Skeletal muscle satellite cell (primary cell): ENCODE measurements around the gene RFT1.

Experiments used
- H3K27me3 ChIP-seq: 2 replicates; pipeline ENCODE4 v1.7.0; 2013; ENCODE audit warnings: low read length; ENCODE audit not compliant: control insufficient read depth, insufficient read depth
- H3K36me3 ChIP-seq: 2 replicates; pipeline ENCODE4 v1.7.0; 2013; ENCODE audit warnings: mild to moderate bottlenecking, control low read depth, low read length; ENCODE audit not compliant: insufficient read depth
- H3K4me1 ChIP-seq: 2 replicates; pipeline ENCODE4 v1.7.0; 2013; ENCODE audit warnings: low read length; ENCODE audit not compliant: control insufficient read depth, insufficient read depth
- H3K4me2 ChIP-seq: 2 replicates; pipeline ENCODE4 v1.7.0; 2013; ENCODE audit warnings: mild to moderate bottlenecking, low read length
- H3K4me3 ChIP-seq: 2 replicates; pipeline ENCODE4 v1.7.0; 2013; ENCODE audit warnings: low read length
- H3K9ac ChIP-seq: 2 replicates; pipeline ENCODE4 v1.7.0; 2013; ENCODE audit warnings: mild to moderate bottlenecking, low read depth, low read length, moderate library complexity
- H3K9me3 ChIP-seq: replicated peaks from 2 replicates; pipeline ENCODE4 v1.7.0; 2013; ENCODE audit warnings: mild to moderate bottlenecking, control low read depth, low read length

RFT1 gene

GRCh38 chr3:53079147-53079546 is 51.1 kb downstream of the RFT1 start:
- no peak overlapping the region for H3K4me3 ChIP-seq
- H3K9me3 ChIP-seq, result no peaks in the 10 kb centered on the region
- H3K4me2 ChIP-seq, result no peak overlapping the region
- peaks cover 6% of the 10 kb centered on the region for H3K4me1 ChIP-seq
- H3K9ac ChIP-seq, result no peak overlapping the region
- no peaks in the 10 kb centered on the region for H3K27me3 ChIP-seq
- no peaks in the 10 kb centered on the region for H3K36me3 ChIP-seq

GRCh38 chr3:53078656-53079055 is 51.6 kb downstream of the RFT1 start:
- Histone ChIP-seq H3K27me3 (no peaks in the 10 kb centered on the region), H3K9me3 (no peaks in the 10 kb centered on the region), H3K9ac (no peak overlapping the region), H3K4me1 (peaks cover 2% of the 10 kb centered on the region), H3K4me3 (no peak overlapping the region), H3K36me3 (no peaks in the 10 kb centered on the region), H3K4me2 (no peak overlapping the region)

DNA sequence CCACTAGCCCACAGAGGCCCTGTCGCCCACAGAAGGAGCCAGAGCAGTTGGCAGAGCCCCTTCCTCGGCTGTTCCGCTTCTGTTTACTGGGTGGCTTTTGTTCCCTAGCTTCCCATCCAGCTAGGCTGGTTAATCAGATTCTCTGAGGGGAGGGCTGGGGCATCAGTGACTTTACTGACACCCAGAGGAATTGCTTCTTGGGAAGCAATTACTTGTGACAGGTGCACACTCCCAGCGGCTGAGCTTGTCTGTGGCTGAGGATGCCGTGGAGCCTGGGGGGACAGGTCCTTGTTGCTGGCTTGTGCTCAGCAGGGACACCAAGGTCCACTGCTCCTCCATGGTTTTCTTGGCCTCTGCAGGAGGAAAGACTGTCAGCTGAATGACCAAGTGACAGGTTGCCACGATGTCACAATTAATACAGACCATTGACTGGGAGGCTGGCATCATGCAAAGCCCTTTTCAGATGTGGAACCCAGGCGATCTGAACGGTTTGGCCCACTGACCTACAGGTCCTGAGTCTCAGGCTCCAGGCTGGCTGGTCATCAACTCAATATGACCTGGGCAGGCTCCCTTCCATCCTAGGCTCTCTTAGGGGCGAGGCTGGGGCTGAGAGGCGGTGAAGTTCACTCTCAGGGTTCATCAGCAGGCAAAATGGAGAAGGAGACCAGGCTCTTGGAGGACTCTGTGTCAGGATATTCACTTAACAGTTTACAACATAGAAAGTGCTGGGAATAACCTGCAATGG is 52.6 kb downstream of the RFT1 start:
- H3K27me3 ChIP-seq, result no peaks in the 10 kb centered on the region
- no peak overlapping the region for H3K4me3 ChIP-seq
- no peak overlapping the region for H3K9ac ChIP-seq
- H3K4me2 ChIP-seq, result no peak overlapping the region
- H3K4me1 ChIP-seq, result no peaks in the 10 kb centered on the region
- H3K9me3 ChIP-seq, result no peaks in the 10 kb centered on the region
- no peaks in the 10 kb centered on the region for H3K36me3 ChIP-seq

GRCh38 chr3:53075743-53076140 is 54.5 kb downstream of the RFT1 start:
- Histone ChIP-seq H3K27me3 (no peaks in the 10 kb centered on the region), H3K4me2 (no peak overlapping the region), H3K9ac (no peak overlapping the region), H3K4me3 (no peak overlapping the region), H3K4me1 (peaks cover 6% of the 10 kb centered on the region), H3K9me3 (no peaks in the 10 kb centered on the region), H3K36me3 (no peaks in the 10 kb centered on the region)

DNA sequence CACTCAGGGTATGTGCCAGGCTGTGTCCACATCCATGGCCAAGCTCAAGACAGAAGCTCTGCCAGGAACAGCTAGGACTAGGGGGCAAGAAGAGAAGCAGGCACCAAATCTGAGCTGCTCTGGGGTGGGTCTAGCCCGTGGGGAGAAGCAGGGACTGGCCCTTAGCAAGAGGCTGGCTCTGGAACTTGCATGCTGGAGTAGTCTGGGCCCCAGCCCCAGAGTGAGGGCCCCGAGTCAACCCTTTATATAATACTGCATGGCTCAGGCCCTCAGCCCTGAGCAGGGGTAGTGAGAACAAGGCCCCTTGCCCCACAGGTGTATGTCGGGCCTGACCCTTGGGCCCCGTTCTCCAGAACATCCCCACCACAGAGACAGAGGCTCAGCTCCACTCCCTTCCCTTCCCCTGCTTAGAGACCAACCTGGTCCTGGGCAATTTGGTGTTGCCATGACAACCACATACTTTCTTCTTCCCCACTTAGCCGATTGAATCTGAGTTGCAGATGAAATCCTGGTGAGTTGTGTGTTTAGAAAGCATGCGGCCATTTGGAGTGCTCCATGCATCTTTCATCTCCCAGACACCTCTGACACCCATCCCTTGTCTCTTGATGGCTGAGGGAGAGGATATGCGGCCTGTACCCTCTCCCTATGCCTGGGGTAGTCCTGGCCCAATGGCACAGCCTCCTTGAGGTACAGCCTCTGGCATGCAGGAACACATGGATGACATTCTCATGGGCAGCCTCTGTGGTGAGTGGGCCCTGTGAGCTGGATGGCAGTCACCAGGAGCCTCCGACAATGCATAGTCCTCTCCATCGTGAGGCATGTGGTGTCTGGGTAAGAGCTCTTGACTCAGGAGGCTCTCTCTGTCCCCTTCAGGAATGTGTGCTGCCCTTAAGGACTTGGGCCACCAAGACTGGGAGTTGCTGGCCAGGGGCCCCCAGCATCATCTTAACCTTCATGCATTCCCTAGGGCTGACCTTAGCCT is 55.2 kb downstream of the RFT1 start:
- Histone ChIP-seq H3K9me3 (no peaks in the 10 kb centered on the region), H3K4me2 (no peak overlapping the region), H3K4me3 (no peak overlapping the region), H3K9ac (no peak overlapping the region), H3K36me3 (no peaks in the 10 kb centered on the region), H3K27me3 (no peaks in the 10 kb centered on the region), H3K4me1 (peaks cover 6% of the 10 kb centered on the region)

GRCh38 chr3:53074366-53074696 is 55.9 kb downstream of the RFT1 start:
- Histone ChIP-seq H3K4me2 (no peak overlapping the region), H3K4me1 (peaks cover 6% of the 10 kb centered on the region), H3K36me3 (no peaks in the 10 kb centered on the region), H3K27me3 (no peaks in the 10 kb centered on the region), H3K4me3 (no peak overlapping the region), H3K9ac (no peak overlapping the region), H3K9me3 (no peaks in the 10 kb centered on the region)

DNA sequence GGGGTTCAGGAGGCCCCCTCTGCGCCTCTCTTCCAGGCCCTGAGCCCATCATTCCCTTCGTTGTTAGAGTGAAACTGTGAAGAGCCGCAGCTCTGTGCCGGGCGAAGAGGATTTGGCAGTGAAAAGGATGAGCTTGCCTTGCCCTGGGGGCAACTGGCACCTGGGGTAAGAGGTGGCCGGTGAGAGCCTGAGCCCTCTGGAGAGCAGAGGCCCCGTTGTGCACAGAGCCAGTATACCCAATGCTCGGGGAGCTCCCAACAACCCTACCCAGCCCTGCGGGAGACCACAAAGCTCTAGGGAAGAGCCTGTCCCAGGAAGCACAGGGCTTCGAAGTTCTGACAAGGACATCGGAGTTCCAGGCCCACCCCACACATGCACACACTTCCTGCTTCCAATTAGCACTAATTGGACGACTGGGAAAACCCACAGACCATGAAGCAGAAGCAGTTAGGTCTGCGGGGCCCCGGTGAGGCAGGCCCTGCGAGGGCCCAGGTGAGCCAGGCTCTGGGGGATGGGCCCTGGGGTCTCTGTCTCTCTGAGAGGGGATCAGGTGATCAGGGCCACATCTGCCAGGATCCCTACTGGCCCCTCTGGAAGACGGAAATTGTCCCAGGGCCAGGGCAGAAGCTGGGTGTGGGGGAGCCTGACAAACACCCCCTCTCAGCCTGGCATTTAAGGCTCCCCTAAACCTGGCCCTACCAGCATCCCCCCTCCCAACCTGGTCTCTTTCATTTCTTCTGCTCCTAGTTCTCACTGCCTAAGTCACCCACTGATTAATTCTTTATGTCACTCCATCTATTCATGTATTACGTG is 56.5 kb downstream of the RFT1 start:
- Histone ChIP-seq H3K4me2 (peak overlapping the region; percentile 97), H3K4me3 (no peak overlapping the region), H3K9ac (peak overlapping the region; percentile 71)

DNA sequence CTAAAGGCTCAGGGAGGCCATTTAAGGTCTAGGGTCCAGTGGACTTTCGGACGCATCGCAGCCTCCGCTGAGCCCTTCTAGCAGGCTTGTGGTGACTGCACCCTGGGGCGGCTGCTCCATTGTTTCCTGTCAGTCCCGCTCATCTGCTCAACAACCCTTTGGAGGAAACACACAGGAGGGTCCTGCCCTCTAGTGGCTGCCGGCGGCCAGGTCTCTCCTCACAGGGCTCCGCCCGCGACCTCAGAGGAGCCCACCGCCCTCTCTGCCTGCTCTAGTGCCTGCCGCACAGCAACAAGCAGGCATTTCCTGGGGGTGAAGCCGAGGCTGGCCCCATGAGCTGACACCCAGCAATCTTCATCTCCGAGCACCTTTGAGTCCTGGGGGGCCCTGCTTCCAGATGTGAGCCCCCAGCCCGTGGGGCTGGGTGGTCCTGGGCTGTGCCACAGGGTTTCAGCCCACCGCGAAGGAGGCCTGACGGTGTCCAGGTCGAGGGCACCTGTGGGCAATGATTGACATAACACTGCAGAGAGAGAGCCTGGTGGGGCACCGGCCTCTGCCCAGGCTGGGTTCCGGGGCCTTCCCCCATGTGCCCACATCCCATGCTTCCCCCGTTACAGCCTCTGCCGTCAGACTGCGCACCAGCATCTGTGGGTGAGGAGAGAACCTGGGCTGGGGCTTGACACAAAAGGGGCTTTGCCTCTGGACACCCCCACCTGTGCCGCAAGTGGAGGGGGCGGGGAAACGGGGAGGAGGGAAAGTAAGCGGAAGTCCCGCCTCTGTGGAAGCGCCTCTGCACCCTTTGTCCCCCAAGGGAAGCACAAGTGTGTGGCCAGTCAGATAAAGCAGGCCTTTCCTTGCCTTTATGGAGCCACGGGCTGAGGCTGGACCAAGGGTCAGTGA is 57.3 kb downstream of the RFT1 start:
- Histone ChIP-seq H3K9me3 (no peaks in the 10 kb centered on the region), H3K36me3 (no peaks in the 10 kb centered on the region), H3K4me3 (peak overlapping the region; percentile 70), H3K27me3 (peaks cover 2% of the 10 kb centered on the region), H3K4me2 (peak overlapping the region; percentile 97), H3K4me1 (peaks cover 6% of the 10 kb centered on the region), H3K9ac (peak overlapping the region; percentile 71)

More for the DNA sequence above, 56.5 kb downstream of the RFT1 start:
- H3K4me1 ChIP-seq, result peaks cover 6% of the 10 kb centered on the region
- H3K36me3 ChIP-seq, result no peaks in the 10 kb centered on the region
- peaks cover 2% of the 10 kb centered on the region for H3K27me3 ChIP-seq
- no peaks in the 10 kb centered on the region for H3K9me3 ChIP-seq

GRCh38 chr3:53071882-53072431 is 58.3 kb downstream of the RFT1 start:
- Histone ChIP-seq H3K36me3 (no peaks in the 10 kb centered on the region), H3K9me3 (no peaks in the 10 kb centered on the region), H3K9ac (no peak overlapping the region), H3K4me3 (no peak overlapping the region), H3K4me2 (peak overlapping the region; percentile 97), H3K27me3 (peaks cover 2% of the 10 kb centered on the region), H3K4me1 (peaks cover 6% of the 10 kb centered on the region)

- peaks cover 6% of the 10 kb centered on the region for H3K27me3 ChIP-seq
- H3K4me2 ChIP-seq, result no peak overlapping the region
- H3K36me3 ChIP-seq, result no peaks in the 10 kb centered on the region
- H3K9me3 ChIP-seq, result no peaks in the 10 kb centered on the region
- H3K4me1 ChIP-seq, result peaks cover 6% of the 10 kb centered on the region
- H3K4me3 ChIP-seq, result no peak overlapping the region
- no peak overlapping the region for H3K9ac ChIP-seq
Observed at GRCh38 chr3:53069422-53070068, 60.7 kb downstream of the RFT1 start.
